Tibial nerve (tissue), 4 donors: ENCODE data around the gene ZFP1. TPM values are rescaled to one million over a fixed set of nuclear protein-coding genes. Genes with fewer than 3 reads are reported as not detected.

Source experiments
- DNase-seq, 2 donors: peaks; one replicate each; pipeline ENCODE4 v3.0.0-alpha.2; 2019; ENCODE audit warnings: low spot score in 2 of 2
- H3K27ac ChIP-seq, 4 donors: fragments of 200-600 bp; sonication (generic) in 3 of 4; one replicate each; pipeline ENCODE4 v1.5.1; 2017 to 2019; ENCODE audit warnings: mild to moderate bottlenecking in 1 of 4
- H3K27me3 ChIP-seq, 2 donors: fragments of 200-600 bp; sonication (generic) in 1 of 2; one replicate each; pipeline versions ENCODE4 v1.5.1 to v1.6.0; 2017 to 2019
- H3K36me3 ChIP-seq, 3 donors: fragments of 200-600 bp; sonication (generic); one replicate each; pipeline ENCODE4 v1.5.1; 2018 to 2019
- H3K4me1 ChIP-seq, 4 donors: fragments of 200-600 bp; sonication (generic) in 3 of 4; one replicate each; pipeline ENCODE4 v1.5.1; 2017 to 2019
- H3K4me3 ChIP-seq, 4 donors: fragments of 200-600 bp; sonication (generic) in 3 of 4; one replicate each; pipeline ENCODE4 v1.5.1; 2017 to 2019; ENCODE audit warnings: mild to moderate bottlenecking in 1 of 4, moderate library complexity in 1 of 4
- H3K9me3 ChIP-seq, 4 donors: fragments of 200-600 bp; sonication (generic) in 3 of 4; one replicate each; pipeline ENCODE4 v1.5.1; 2017 to 2019
- CTCF ChIP-seq, 5 experiments: fragments of 200-600 bp in 3 of 5; fragments of 450-650 bp in 2 of 5; sonication (generic) in 3 of 5; IDR thresholded peaks; one replicate each; pipeline ENCODE4 v1.5.1; 2016 to 2019; ENCODE audit warnings: antibody characterized with exemption in 5 of 5, mild to moderate bottlenecking in 3 of 5, moderate library complexity in 2 of 5
- EP300 ChIP-seq, 2 donors: sonication (generic); formaldehyde crosslinking; IDR thresholded peaks; one replicate each; pipeline ENCODE4 v1.6.1; 2017; ENCODE audit warnings: antibody characterized with exemption in 2 of 2, mild to moderate bottlenecking in 1 of 2
- POLR2A ChIP-seq, 2 donors: fragments of 450-650 bp; IDR thresholded peaks; one replicate each; pipeline ENCODE4 v1.6.1; 2017; ENCODE audit warnings: antibody characterized with exemption in 2 of 2, mild to moderate bottlenecking in 2 of 2, moderate library complexity in 2 of 2
- WGBS, 2 donors: methylation state at CpG; one replicate each; pipeline ENCODE4 v1.1.5; 2018; 5-methylcytosine and 5-hydroxymethylcytosine counted together
- total RNA-seq, 4 donors: library from RNA; depleted of rRNA; stranded (reverse); fragments of >200 nt; gene quantifications; one replicate each; pipeline ENCODE4 v1.1.0, GENCODE V29; 2016

Gene ZFP1
- total RNA-seq, 4 donors from 2014 or later, result 6.3 to 12.6 (median 9.5) TPM

- H3K4me1 ChIP-seq, result peaks cover 0 to 11% (median 3%) of the 10 kb centered on the region in 4 donors
- H3K27ac ChIP-seq, result no peak overlapping the region
- TF ChIP-seq EP300 (IDR thresholded peaks at IDR 0.05) (no peak), CTCF (IDR thresholded peaks at IDR 0.05) (no peak)
- no peaks in the 10 kb centered on the region for H3K27me3 ChIP-seq
- H3K9me3 ChIP-seq, result peaks cover 0 to 37% (median 4%) of the 10 kb centered on the region in 4 donors
- H3K36me3 ChIP-seq, result peaks cover 0 to 68% (median 0%) of the 10 kb centered on the region in 3 donors
- H3K4me3 ChIP-seq, result no peak overlapping the region
- no peak for DNase-seq
Measured at GRCh38 chr16:75152635-75153034, 4.3 kb downstream of the ZFP1 start.

- no peak for DNase-seq
- Histone ChIP-seq H3K4me1 (no peaks in the 10 kb centered on the region), H3K27ac (no peak overlapping the region), H3K9me3 (peaks cover 0 to 6% (median 0%) of the 10 kb centered on the region in 4 donors), H3K4me3 (no peak overlapping the region), H3K36me3 (peaks cover 0 to 76% (median 0%) of the 10 kb centered on the region in 3 donors), H3K27me3 (no peaks in the 10 kb centered on the region)
- TF ChIP-seq EP300 (IDR thresholded peaks at IDR 0.05), result no peak
- no peak for TF ChIP-seq CTCF (IDR thresholded peaks at IDR 0.05)
- TF ChIP-seq POLR2A (IDR thresholded peaks at IDR 0.05), result no peak
- WGBS, 2 donors, result 93 to 94% methylated on average over 1 of the region's 1 CpG
Measured at GRCh38 chr16:75160386-75160785, 12.1 kb downstream of the ZFP1 start.

DNA sequence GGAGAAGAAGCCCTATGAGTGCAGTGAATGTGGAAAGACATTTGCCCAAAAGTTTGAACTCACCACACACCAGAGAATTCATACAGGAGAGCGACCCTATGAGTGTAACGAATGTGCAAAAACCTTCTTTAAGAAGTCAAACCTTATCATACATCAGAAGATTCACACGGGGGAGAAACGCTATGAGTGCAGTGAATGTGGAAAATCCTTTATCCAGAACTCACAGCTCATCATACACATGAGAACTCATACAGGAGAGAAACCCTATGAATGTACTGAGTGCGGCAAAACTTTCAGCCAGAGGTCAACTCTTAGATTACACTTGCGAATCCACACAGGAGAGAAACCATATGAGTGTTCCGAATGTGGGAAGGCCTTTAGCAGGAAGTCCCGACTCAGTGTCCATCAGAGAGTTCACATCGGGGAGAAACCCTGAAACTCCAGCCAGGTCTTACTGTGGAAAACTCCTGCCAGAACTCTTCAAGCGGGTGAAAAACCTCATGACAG, 21.6 kb downstream of the ZFP1 start:
- H3K36me3 ChIP-seq, result peaks cover 0 to 82% (median 32%) of the 10 kb centered on the region in 3 donors
- H3K9me3 ChIP-seq, result peaks cover 0 to 63% (median 20%) of the 10 kb centered on the region in 4 donors
- TF ChIP-seq POLR2A (IDR thresholded peaks at IDR 0.05), result no peak
- TF ChIP-seq EP300 (IDR thresholded peaks at IDR 0.05), result no peak
- TF ChIP-seq CTCF (IDR thresholded peaks at IDR 0.05), result no peak
- H3K27me3 ChIP-seq, result no peaks in the 10 kb centered on the region
- no peak overlapping the region for H3K27ac ChIP-seq
- no peak overlapping the region for H3K4me3 ChIP-seq
- DNase-seq, result no peak
- H3K4me1 ChIP-seq, result no peaks in the 10 kb centered on the region
- WGBS, 2 donors, result 93 to 98% methylated on average over 9 to 10 of the region's 10 CpGs

DNA sequence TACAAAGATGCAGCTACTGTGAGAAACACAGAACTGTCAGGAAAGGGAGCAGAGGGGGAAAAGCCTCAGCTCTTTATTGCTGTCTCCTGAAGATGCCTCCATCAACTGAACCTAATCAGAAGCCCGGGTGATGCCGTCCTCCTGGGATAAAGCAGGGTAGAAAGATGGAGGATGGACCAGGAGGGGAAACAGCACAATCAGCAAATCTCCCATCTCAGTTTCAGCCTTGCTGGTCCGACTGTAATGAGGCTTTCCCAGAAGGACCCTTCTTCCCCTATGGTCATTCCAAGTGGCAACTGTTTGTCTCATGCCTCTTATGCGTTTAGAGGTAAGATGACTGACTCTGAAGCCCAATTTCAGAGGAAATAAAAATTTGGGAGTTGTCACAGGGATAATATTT, 24.3 kb downstream of the ZFP1 start:
- no peaks in the 10 kb centered on the region for H3K27me3 ChIP-seq
- H3K4me3 ChIP-seq, result no peak overlapping the region
- H3K4me1 ChIP-seq, result no peaks in the 10 kb centered on the region
- peaks cover 0 to 56% (median 23%) of the 10 kb centered on the region in 3 donors for H3K36me3 ChIP-seq
- no peak for TF ChIP-seq CTCF (IDR thresholded peaks at IDR 0.05)
- TF ChIP-seq EP300 (IDR thresholded peaks at IDR 0.05), result no peak
- no peak for TF ChIP-seq POLR2A (IDR thresholded peaks at IDR 0.05)
- peaks cover 0 to 86% (median 28%) of the 10 kb centered on the region in 4 donors for H3K9me3 ChIP-seq
- H3K27ac ChIP-seq, result no peak overlapping the region
- 98% methylated on average over 4 of the region's 4 CpGs for WGBS, 2 donors
- DNase-seq, result no peak

GRCh38 chr16:75175074-75175473, 26.8 kb downstream of the ZFP1 start:
- Histone ChIP-seq H3K36me3 (peaks cover 0 to 31% (median 4%) of the 10 kb centered on the region in 3 donors), H3K9me3 (peaks cover 0 to 76% (median 18%) of the 10 kb centered on the region in 4 donors), H3K27ac (no peak overlapping the region), H3K4me1 (no peaks in the 10 kb centered on the region), H3K27me3 (no peaks in the 10 kb centered on the region), H3K4me3 (no peak overlapping the region)
- 100% methylated on average over 2 to 3 of the region's 3 CpGs for WGBS, 2 donors
- TF ChIP-seq POLR2A (IDR thresholded peaks at IDR 0.05) (no peak), CTCF (IDR thresholded peaks at IDR 0.05) (no peak), EP300 (IDR thresholded peaks at IDR 0.05) (no peak)
- DNase-seq, result no peak
